Nephron progenitor cell (in vitro differentiated cells): ENCODE results near the gene ZFP36.

Experiments used
- DNase-seq: peaks from one replicate; pipeline ENCODE4 v3.0.0; 2021
- H3K27ac Mint-ChIP-seq: 2 replicates; pipeline ENCODE4 v1.8.0; 2021; ENCODE audit warnings: mild to moderate bottlenecking, moderate library complexity, mixed read lengths
- H3K27me3 Mint-ChIP-seq: 2 replicates; pipeline ENCODE4 v1.8.0; 2021; ENCODE audit warnings: mild to moderate bottlenecking, low read depth, mixed read lengths; ENCODE audit not compliant: poor library complexity
- H3K36me3 Mint-ChIP-seq: 2 replicates; pipeline ENCODE4 v1.8.0; 2021; ENCODE audit warnings: low read depth, mixed read lengths
- H3K4me1 Mint-ChIP-seq: 2 replicates; pipeline ENCODE4 v1.8.0; 2021; ENCODE audit warnings: mixed read lengths
- H3K4me3 Mint-ChIP-seq: 2 replicates; pipeline ENCODE4 v1.8.0; 2021; ENCODE audit warnings: mild to moderate bottlenecking, moderate library complexity, mixed read lengths
- H3K9me3 Mint-ChIP-seq: 2 replicates; pipeline ENCODE4 v1.8.0; 2021; ENCODE audit warnings: mild to moderate bottlenecking, moderate library complexity, mixed read lengths
- TF ChIP-seq, protein P1 (sequence below): fragments of 200-600 bp; sonication (generic); IDR thresholded peaks from 2 replicates; pipeline ENCODE4 v1.5.0; 2021; ENCODE audit warnings: antibody characterized with exemption

The ZFP36 gene

DNA sequence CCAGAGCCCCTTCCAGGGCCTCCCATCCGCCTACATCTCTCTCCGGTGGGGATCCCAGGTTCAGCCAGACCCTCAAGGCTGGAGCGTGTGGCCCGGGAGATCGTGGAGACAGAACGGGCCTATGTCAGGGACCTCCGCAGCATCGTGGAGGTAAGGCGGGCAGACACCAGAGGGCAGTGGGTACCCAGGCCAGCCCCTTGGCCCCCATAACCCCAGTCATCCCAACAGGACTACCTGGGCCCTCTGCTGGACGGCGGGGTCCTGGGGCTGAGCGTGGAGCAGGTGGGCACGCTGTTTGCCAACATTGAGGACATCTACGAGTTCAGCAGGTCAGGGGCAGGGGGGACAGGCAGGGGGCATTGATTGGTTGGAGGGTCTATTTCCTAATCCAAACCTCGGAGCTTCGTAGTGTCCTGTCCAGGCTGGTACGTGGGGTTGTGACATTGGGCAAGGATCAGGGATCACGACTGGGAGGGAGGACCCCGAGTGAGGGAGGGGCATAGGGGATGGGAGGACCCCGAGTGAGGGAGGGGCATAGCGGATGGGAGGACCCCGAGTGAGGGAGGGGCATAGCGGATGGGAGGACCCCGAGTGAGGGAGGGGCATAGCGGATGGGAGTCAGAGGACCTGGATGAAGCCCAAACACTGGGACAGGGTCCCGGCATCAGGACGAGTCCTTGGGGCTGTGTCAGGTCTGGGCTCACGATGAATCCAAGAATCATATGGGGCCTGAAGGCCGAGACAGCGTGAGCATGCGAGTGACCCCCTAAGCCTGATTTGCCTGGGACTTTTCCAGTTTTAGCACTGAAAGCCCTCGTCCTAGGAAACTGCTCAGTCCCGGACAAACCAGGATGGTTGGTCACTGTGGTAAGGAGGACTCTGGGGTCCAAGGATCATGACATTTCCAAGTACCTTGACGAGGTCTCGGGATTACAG lies 8.7 kb downstream of the ZFP36 start:
- H3K4me1 Mint-ChIP-seq = peaks cover 47% of the 10 kb centered on the region
- H3K27ac Mint-ChIP-seq = no peak overlapping the region
- no peak for DNase-seq
- peaks cover 29% of the 10 kb centered on the region for H3K36me3 Mint-ChIP-seq
- H3K27me3 Mint-ChIP-seq = no peaks in the 10 kb centered on the region
- TF ChIP-seq, protein P1, sequence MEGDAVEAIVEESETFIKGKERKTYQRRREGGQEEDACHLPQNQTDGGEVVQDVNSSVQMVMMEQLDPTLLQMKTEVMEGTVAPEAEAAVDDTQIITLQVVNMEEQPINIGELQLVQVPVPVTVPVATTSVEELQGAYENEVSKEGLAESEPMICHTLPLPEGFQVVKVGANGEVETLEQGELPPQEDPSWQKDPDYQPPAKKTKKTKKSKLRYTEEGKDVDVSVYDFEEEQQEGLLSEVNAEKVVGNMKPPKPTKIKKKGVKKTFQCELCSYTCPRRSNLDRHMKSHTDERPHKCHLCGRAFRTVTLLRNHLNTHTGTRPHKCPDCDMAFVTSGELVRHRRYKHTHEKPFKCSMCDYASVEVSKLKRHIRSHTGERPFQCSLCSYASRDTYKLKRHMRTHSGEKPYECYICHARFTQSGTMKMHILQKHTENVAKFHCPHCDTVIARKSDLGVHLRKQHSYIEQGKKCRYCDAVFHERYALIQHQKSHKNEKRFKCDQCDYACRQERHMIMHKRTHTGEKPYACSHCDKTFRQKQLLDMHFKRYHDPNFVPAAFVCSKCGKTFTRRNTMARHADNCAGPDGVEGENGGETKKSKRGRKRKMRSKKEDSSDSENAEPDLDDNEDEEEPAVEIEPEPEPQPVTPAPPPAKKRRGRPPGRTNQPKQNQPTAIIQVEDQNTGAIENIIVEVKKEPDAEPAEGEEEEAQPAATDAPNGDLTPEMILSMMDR = no peak
- peak overlapping the region; percentile 72 for H3K4me3 Mint-ChIP-seq
- no peaks in the 10 kb centered on the region for H3K9me3 Mint-ChIP-seq

DNA sequence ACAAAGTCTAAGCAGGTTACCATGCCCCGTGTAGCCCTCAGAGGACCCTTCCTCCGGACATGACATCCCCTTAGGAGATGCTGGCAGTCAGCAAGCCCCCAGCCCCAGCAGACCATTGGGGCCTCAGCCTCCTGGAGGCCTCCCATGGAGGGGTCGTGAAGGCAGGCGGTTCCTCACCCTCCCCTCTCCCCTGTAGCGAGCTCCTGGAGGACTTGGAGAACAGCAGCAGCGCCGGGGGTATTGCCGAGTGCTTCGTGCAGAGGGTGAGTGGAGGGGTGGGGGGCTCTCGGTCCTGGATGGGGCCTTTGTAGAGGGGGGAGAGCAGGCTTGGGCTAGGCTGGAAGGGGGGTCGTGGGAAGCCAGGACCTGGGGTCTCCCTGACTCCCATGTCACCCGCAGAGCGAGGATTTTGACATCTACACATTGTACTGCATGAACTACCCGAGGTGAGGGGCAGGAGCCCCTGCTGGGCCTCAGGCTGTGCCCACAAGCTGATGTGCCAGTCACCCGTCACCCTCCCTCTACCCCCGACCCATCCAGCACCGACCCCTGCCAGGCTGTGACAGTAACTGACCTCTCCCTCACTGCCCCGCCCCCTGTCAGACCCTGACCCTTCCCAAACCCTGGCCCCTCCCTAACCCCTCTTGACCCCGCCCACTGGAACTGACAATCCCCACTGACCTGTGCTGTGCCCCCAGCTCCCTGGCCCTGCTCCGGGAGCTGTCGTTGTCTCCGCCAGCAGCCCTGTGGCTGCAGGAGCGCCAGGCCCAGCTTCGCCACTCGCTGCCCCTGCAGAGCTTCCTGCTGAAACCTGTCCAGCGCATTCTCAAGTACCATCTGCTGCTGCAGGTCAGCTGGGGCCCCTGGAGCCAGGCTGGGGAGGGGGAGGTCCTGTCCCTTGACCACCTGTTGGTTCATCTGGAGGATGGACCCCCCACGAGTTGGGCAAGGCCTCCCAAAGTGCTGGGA lies 9.8 kb downstream of the ZFP36 start:
- H3K4me3 Mint-ChIP-seq = no peak overlapping the region
- H3K27ac Mint-ChIP-seq = no peak overlapping the region
- DNase-seq = no peak
- peaks cover 34% of the 10 kb centered on the region for H3K36me3 Mint-ChIP-seq
- peaks cover 36% of the 10 kb centered on the region for H3K4me1 Mint-ChIP-seq
- TF ChIP-seq, protein P1 = no peak
- no peaks in the 10 kb centered on the region for H3K9me3 Mint-ChIP-seq
- H3K27me3 Mint-ChIP-seq = no peaks in the 10 kb centered on the region

- TF ChIP-seq, protein P1 = no peak
- no peak for DNase-seq
- Mint-ChIP-seq H3K4me3 (peak overlapping the region; percentile 35), H3K27me3 (no peaks in the 10 kb centered on the region), H3K9me3 (no peaks in the 10 kb centered on the region), H3K36me3 (peaks cover 36% of the 10 kb centered on the region), H3K4me1 (peaks cover 33% of the 10 kb centered on the region), H3K27ac (peak overlapping the region; percentile 29)
Measured at GRCh38 chr19:39417463-39418181, 11.0 kb downstream of the ZFP36 start.

GRCh38 chr19:39419003-39419402 lies 12.4 kb downstream of the ZFP36 start:
- Mint-ChIP-seq H3K27ac (no peak overlapping the region), H3K27me3 (no peaks in the 10 kb centered on the region), H3K4me3 (no peak overlapping the region), H3K9me3 (no peaks in the 10 kb centered on the region), H3K4me1 (peaks cover 30% of the 10 kb centered on the region), H3K36me3 (peaks cover 46% of the 10 kb centered on the region)
- DNase-seq = no peak
- TF ChIP-seq, protein P1 = no peak

GRCh38 chr19:39420769-39421168 lies 14.1 kb downstream of the ZFP36 start:
- H3K9me3 Mint-ChIP-seq = no peaks in the 10 kb centered on the region
- no peak for DNase-seq
- no peak overlapping the region for H3K4me3 Mint-ChIP-seq
- TF ChIP-seq, protein P1 = no peak
- peaks cover 12% of the 10 kb centered on the region for H3K4me1 Mint-ChIP-seq
- H3K36me3 Mint-ChIP-seq = peaks cover 49% of the 10 kb centered on the region
- no peak overlapping the region for H3K27ac Mint-ChIP-seq
- peaks cover 2% of the 10 kb centered on the region for H3K27me3 Mint-ChIP-seq
